Measurements from ENCODE around the gene LRIT1. TPM values are rescaled to one million over a fixed set of nuclear protein-coding genes. Genes with fewer than 3 reads are reported as not detected.

Gene LRIT1
- total RNA-seq, 1 donor from 2014 or later = not detected

GRCh38 chr10:84181631-84182030 lies 59.7 kb downstream of the LRIT1 start:
- no peak overlapping the region for H3K4me3 Mint-ChIP-seq (ENCODE audit: unreplicated experiment)
- H2AFZ ChIP-seq (ENCODE audit: low read depth, low read length) = no peak overlapping the region
- DNase-seq (ENCODE audit: low read depth) = no peak
- no peaks in the 10 kb centered on the region for H3K4me1 Mint-ChIP-seq (ENCODE audit: low read depth, unreplicated experiment)
- no peaks in the 10 kb centered on the region for H3K9me3 Mint-ChIP-seq (ENCODE audit: unreplicated experiment)
- H3K27ac ChIP-seq (ENCODE audit: low read depth, low read length) = no peak overlapping the region
- no peaks in the 10 kb centered on the region for H3K27me3 ChIP-seq (ENCODE audit: insufficient read depth, low read length)
- no peaks in the 10 kb centered on the region for H4K20me1 ChIP-seq (ENCODE audit: insufficient read depth, low read length)
- H3K27ac Mint-ChIP-seq (ENCODE audit: unreplicated experiment) = no peak overlapping the region
- no peaks in the 10 kb centered on the region for H3K36me3 ChIP-seq (ENCODE audit: insufficient read depth, low read length)
- no peaks in the 10 kb centered on the region for H3K27me3 Mint-ChIP-seq (ENCODE audit: low read depth, unreplicated experiment)
- H3K9me3 ChIP-seq (ENCODE audit: insufficient read depth, low read depth, low read length) = no peaks in the 10 kb centered on the region
- H3K4me1 ChIP-seq (ENCODE audit: insufficient read depth, low read length) = no peaks in the 10 kb centered on the region
- no peaks in the 10 kb centered on the region for H3K36me3 Mint-ChIP-seq (ENCODE audit: low read depth, unreplicated experiment)
- no peak overlapping the region for H3K4me2 ChIP-seq (ENCODE audit: low read length)
- H3K4me3 ChIP-seq (ENCODE audit: insufficient read depth, low read depth, low read length) = no peak overlapping the region
- H3K9ac ChIP-seq (ENCODE audit: low read length) = no peak overlapping the region
- no peaks in the 10 kb centered on the region for H3K79me2 ChIP-seq (ENCODE audit: insufficient read depth, low read length)
- FAIRE-seq = no peak
- TF ChIP-seq, protein P1, sequence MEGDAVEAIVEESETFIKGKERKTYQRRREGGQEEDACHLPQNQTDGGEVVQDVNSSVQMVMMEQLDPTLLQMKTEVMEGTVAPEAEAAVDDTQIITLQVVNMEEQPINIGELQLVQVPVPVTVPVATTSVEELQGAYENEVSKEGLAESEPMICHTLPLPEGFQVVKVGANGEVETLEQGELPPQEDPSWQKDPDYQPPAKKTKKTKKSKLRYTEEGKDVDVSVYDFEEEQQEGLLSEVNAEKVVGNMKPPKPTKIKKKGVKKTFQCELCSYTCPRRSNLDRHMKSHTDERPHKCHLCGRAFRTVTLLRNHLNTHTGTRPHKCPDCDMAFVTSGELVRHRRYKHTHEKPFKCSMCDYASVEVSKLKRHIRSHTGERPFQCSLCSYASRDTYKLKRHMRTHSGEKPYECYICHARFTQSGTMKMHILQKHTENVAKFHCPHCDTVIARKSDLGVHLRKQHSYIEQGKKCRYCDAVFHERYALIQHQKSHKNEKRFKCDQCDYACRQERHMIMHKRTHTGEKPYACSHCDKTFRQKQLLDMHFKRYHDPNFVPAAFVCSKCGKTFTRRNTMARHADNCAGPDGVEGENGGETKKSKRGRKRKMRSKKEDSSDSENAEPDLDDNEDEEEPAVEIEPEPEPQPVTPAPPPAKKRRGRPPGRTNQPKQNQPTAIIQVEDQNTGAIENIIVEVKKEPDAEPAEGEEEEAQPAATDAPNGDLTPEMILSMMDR (IDR thresholded peaks at IDR 0.05; ENCODE audit: insufficient read depth, low read depth, low read length) = no peak
- TF ChIP-seq EZH2 (IDR thresholded peaks at IDR 0.05; ENCODE audit: insufficient read depth, low read length) = no peak

Other genes starting within 250 kb of the LRIT1 start
- 128 and 143 TPM in 2 replicates for gene GHITM, start 102.0 kb downstream of the LRIT1 start, total RNA-seq
- not detected in 2 replicates for gene GPR15LG, start 67.7 kb downstream of the LRIT1 start, total RNA-seq
- 0.41 and 0.75 TPM in 2 replicates for gene CDHR1, start 47.0 kb downstream of the LRIT1 start, total RNA-seq
- not detected in 2 replicates for gene LRIT2, start 16.0 kb downstream of the LRIT1 start, total RNA-seq
- not detected in 2 replicates for gene RGR, start 3.5 kb upstream of the LRIT1 start, total RNA-seq
- gene CCSER2, start 87.0 kb upstream of the LRIT1 start, total RNA-seq = 97.6 and 100 TPM in 2 replicates